HL-60 (cell line): ENCODE measurements around the gene DUSP7.

ENCODE experiments used
- GABPA ChIP-seq: IDR thresholded peaks from 2 replicates; pipeline ENCODE4 v1.6.1; 2012; ENCODE audit warnings: low read depth
- POLR2AphosphoS5 ChIP-seq: IDR thresholded peaks from 2 replicates; pipeline ENCODE4 v1.6.1; 2012; ENCODE audit warnings: low read depth
- SPI1 ChIP-seq: IDR thresholded peaks from 2 replicates; pipeline ENCODE4 v1.6.1; 2012; ENCODE audit warnings: low read depth, mild to moderate bottlenecking, borderline replicate concordance
- TF ChIP-seq, protein P1 (sequence below): IDR thresholded peaks from one replicate; pipeline ENCODE4 v1.5.1; 2011; ENCODE audit warnings: low read length, control low read depth, inconsistent platforms; ENCODE audit not compliant: insufficient read depth
- TF ChIP-seq, protein P2 (sequence below): IDR thresholded peaks from 2 replicates; pipeline ENCODE4 v1.6.1; 2012; ENCODE audit warnings: low read depth; ENCODE audit not compliant: insufficient replicate concordance

DNA sequence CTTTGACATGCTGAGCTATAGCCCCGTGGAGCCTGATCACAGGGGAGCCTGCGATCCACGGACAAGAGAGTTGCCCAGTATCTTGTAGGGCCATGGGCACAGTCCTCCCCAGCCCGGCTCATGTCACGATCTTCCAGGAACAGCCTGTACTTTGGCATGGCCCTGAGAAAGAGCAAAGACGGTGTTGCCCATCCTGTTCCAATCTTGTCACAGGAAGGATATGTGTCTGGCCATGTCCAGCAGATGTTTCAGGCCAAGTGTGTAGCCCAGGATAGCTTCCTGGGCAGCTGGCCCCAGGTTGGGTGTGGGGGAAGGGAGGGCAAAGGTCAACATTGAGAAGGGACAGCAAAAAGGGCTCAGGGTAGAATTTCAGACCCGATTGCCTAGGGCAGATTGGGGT lies 43.7 kb downstream of the DUSP7 start:
- TF ChIP-seq, protein P1, sequence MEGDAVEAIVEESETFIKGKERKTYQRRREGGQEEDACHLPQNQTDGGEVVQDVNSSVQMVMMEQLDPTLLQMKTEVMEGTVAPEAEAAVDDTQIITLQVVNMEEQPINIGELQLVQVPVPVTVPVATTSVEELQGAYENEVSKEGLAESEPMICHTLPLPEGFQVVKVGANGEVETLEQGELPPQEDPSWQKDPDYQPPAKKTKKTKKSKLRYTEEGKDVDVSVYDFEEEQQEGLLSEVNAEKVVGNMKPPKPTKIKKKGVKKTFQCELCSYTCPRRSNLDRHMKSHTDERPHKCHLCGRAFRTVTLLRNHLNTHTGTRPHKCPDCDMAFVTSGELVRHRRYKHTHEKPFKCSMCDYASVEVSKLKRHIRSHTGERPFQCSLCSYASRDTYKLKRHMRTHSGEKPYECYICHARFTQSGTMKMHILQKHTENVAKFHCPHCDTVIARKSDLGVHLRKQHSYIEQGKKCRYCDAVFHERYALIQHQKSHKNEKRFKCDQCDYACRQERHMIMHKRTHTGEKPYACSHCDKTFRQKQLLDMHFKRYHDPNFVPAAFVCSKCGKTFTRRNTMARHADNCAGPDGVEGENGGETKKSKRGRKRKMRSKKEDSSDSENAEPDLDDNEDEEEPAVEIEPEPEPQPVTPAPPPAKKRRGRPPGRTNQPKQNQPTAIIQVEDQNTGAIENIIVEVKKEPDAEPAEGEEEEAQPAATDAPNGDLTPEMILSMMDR, result no peak
- TF ChIP-seq GABPA (no peak), POLR2AphosphoS5 (no peak), SPI1 (no peak)
- TF ChIP-seq, protein P2, sequence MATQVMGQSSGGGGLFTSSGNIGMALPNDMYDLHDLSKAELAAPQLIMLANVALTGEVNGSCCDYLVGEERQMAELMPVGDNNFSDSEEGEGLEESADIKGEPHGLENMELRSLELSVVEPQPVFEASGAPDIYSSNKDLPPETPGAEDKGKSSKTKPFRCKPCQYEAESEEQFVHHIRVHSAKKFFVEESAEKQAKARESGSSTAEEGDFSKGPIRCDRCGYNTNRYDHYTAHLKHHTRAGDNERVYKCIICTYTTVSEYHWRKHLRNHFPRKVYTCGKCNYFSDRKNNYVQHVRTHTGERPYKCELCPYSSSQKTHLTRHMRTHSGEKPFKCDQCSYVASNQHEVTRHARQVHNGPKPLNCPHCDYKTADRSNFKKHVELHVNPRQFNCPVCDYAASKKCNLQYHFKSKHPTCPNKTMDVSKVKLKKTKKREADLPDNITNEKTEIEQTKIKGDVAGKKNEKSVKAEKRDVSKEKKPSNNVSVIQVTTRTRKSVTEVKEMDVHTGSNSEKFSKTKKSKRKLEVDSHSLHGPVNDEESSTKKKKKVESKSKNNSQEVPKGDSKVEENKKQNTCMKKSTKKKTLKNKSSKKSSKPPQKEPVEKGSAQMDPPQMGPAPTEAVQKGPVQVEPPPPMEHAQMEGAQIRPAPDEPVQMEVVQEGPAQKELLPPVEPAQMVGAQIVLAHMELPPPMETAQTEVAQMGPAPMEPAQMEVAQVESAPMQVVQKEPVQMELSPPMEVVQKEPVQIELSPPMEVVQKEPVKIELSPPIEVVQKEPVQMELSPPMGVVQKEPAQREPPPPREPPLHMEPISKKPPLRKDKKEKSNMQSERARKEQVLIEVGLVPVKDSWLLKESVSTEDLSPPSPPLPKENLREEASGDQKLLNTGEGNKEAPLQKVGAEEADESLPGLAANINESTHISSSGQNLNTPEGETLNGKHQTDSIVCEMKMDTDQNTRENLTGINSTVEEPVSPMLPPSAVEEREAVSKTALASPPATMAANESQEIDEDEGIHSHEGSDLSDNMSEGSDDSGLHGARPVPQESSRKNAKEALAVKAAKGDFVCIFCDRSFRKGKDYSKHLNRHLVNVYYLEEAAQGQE, result no peak
